SK-N-MC (cell line): ENCODE measurements around the gene HORMAD2.

Experiments used
- DNase-seq: peaks from one replicate; pipeline ENCODE4 v3.0.0-alpha.2; 2011; ENCODE audit warnings: low read depth, low spot score
- H3K27ac ChIP-seq: fragments of 200-600 bp; sonication (generic); 2 replicates; pipeline ENCODE4 v1.5.1; 2016; ENCODE audit warnings: mixed run types
- H3K36me3 ChIP-seq: fragments of 200-600 bp; sonication (generic); 2 replicates; pipeline ENCODE4 v1.6.1; 2017; ENCODE audit warnings: antibody characterized with exemption, low read length, mixed read lengths; ENCODE audit not compliant: insufficient read depth
- H3K4me3 ChIP-seq: fragments of 200-600 bp; sonication (generic); 2 replicates; pipeline ENCODE4 v1.5.1; 2016
- H3K9ac ChIP-seq: fragments of 200-600 bp; sonication (generic); 2 replicates; pipeline ENCODE4 v1.8.0; 2017; ENCODE audit warnings: mixed run types, mixed read lengths; ENCODE audit not compliant: insufficient read length
- H3K9me3 ChIP-seq: fragments of 200-600 bp; sonication (generic); 2 replicates; pipeline ENCODE4 v1.6.1; 2017; ENCODE audit warnings: low read depth, mild to moderate bottlenecking, antibody characterized with exemption, low read length, moderate library complexity, mixed read lengths
- EZH2 ChIP-seq: fragments of 200-600 bp; sonication (generic); IDR thresholded peaks from one replicate; pipeline ENCODE4 v1.6.1; 2017; ENCODE audit warnings: antibody characterized with exemption
- FOXP2 ChIP-seq: optimal IDR thresholded peaks from 2 replicates; pipeline ENCODE3; 2011; ENCODE audit warnings: mild to moderate bottlenecking, moderate library complexity; ENCODE audit not compliant: insufficient read depth; ENCODE audit errors: extremely low read length, control extremely low read depth
- POLR2AphosphoS5 ChIP-seq: IDR thresholded peaks from 2 replicates; pipeline ENCODE4 v1.6.1; 2012; ENCODE audit warnings: mild to moderate bottlenecking, low read depth, low read length, borderline replicate concordance

Gene HORMAD2

GRCh38 chr22:30201945-30202344, 121.7 kb downstream of the HORMAD2 start:
- H3K36me3 ChIP-seq = no peaks in the 10 kb centered on the region
- DNase-seq = no peak
- H3K27ac ChIP-seq = no peak overlapping the region
- H3K4me3 ChIP-seq = no peak overlapping the region
- TF ChIP-seq POLR2AphosphoS5 = no peak
- no peak for TF ChIP-seq FOXP2
- no peak for TF ChIP-seq EZH2
- no peak overlapping the region for H3K9ac ChIP-seq
- no peaks in the 10 kb centered on the region for H3K9me3 ChIP-seq

GRCh38 chr22:30202531-30203006, 122.3 kb downstream of the HORMAD2 start:
- Histone ChIP-seq H3K4me3 (no peak overlapping the region), H3K9ac (no peak overlapping the region), H3K27ac (no peak overlapping the region), H3K9me3 (no peaks in the 10 kb centered on the region), H3K36me3 (no peaks in the 10 kb centered on the region)
- no peak for TF ChIP-seq FOXP2
- no peak for DNase-seq

- Histone ChIP-seq H3K4me3 (no peak overlapping the region), H3K9ac (no peak overlapping the region), H3K9me3 (no peaks in the 10 kb centered on the region), H3K36me3 (no peaks in the 10 kb centered on the region), H3K27ac (no peak overlapping the region)
- TF ChIP-seq POLR2AphosphoS5 = no peak
- TF ChIP-seq EZH2 = no peak
- TF ChIP-seq FOXP2 = no peak
- no peak for DNase-seq
Observed at GRCh38 chr22:30204015-30204741, 123.9 kb downstream of the HORMAD2 start.

DNA sequence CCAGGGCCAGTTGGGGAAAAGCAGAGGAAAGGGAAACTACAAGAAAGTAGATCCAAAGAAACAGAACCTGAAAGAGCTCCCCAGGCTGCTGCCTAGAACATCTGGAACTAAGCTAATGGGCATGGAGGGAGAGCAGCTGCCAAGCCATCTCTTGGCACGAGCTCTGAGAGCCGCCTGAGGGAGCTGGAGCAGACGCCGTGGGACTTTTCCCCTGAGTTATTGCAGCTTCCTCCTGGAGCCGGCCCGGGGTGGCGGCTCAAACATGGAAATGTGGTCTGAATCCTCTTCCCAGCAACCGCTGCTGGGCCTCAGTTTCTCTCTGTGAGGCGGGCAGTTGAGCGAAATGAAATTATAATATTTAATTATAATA, 124.5 kb downstream of the HORMAD2 start:
- Histone ChIP-seq H3K36me3 (no peaks in the 10 kb centered on the region), H3K27ac (no peak overlapping the region), H3K9ac (no peak overlapping the region), H3K4me3 (0 out of 2 replicates have a peak overlapping the region, but pooled peaks have one; percentile 3), H3K9me3 (no peaks in the 10 kb centered on the region)
- peak; percentile 20 for DNase-seq
- TF ChIP-seq FOXP2 (no peak), EZH2 (no peak), POLR2AphosphoS5 (no peak)

DNA sequence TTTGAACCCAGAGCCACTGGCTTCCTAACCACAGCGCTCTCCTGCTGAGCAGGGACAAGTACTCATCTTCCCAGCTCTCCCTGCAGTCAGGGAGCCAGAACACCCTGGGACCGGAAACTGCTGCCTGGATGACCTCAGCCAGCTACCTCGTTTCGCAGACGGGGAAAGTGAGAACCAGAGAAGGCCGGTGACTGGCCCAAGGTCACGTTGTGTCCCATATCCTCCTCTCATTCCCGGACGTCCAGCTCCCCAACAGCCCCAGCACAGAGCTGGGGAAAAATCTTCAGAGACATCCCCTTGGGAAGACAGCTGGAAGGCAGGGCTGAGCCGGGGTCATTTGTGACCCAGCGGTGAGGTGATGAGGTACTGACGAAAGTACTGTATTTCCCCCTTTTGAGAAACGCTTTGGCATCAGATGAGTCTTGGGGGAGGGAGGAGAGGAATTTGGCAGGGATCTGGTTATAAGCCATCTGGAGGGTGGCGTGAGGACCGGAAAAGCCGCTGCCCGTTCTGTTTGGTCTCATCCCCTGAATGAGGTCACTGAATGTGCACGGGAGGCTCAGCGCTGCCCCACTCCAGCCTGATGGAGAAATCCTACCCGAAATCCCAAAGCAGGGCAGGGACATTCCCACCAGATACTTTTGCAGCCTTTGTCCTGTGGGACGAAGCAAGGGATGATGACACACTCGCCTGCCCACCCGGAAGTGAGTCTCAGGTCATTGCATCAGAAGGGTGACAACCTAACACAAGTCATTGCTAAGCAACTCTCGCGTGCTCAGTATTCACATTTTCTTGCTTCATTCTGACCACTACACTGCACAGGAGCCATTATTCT, 125.2 kb downstream of the HORMAD2 start:
- H3K9me3 ChIP-seq = no peaks in the 10 kb centered on the region
- H3K9ac ChIP-seq = no peak overlapping the region
- H3K27ac ChIP-seq = no peak overlapping the region
- H3K36me3 ChIP-seq = no peaks in the 10 kb centered on the region
- 0 out of 2 replicates have a peak overlapping the region, but pooled peaks have one; percentile 3 for H3K4me3 ChIP-seq
- DNase-seq = no peak
- TF ChIP-seq EZH2 = no peak
- no peak for TF ChIP-seq POLR2AphosphoS5
- TF ChIP-seq FOXP2 = no peak

DNA sequence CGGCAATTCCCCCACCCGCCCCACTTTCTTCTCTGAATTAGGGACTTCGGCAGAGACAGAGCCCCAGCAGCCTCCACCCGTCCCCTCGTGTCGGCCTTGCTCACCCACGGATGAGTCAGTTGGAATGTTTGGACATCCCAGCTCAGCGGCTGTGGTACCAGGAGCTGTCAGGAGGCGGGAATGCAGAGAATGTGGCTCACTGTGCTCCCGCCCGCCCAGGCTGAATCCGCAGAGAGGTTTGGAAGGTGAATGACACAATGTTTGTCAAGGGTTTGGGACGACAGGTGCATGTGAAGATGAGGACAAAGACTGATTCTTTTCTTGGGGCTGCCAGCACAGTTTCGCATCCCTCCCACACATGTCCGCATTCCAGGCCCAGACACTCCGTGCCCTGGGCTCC, 126.7 kb downstream of the HORMAD2 start:
- Histone ChIP-seq H3K36me3 (no peaks in the 10 kb centered on the region), H3K4me3 (no peak overlapping the region), H3K27ac (no peak overlapping the region), H3K9ac (no peak overlapping the region), H3K9me3 (no peaks in the 10 kb centered on the region)
- no peak for DNase-seq
- TF ChIP-seq EZH2 (no peak), FOXP2 (no peak), POLR2AphosphoS5 (no peak)

GRCh38 chr22:30208631-30209603, 128.7 kb downstream of the HORMAD2 start:
- no peak overlapping the region for H3K4me3 ChIP-seq
- TF ChIP-seq FOXP2 (no peak), EZH2 (no peak), POLR2AphosphoS5 (no peak)
- DNase-seq = no peak
- H3K9me3 ChIP-seq = no peaks in the 10 kb centered on the region
- H3K27ac ChIP-seq = no peak overlapping the region
- H3K9ac ChIP-seq = no peak overlapping the region
- no peaks in the 10 kb centered on the region for H3K36me3 ChIP-seq

DNA sequence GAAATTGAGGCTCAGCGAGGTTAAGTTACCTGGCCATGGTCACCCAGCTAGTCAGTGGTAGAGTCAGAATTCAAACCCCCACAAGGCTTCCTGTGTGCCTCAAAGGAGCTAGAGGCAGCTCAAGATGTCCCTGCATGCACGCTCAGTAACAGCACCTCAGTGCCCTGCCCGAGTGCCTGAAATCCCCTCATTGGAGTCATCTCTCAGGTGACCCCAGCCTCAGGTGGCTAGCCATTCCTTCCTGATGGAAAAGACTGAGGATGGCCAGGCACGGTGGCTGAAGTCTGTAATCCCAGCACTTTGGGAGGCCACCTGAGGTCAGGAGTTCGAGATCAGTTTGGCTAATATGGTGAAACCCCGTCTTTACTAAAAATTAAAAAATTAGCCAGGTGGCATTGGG, 129.4 kb downstream of the HORMAD2 start:
- Histone ChIP-seq H3K36me3 (no peaks in the 10 kb centered on the region), H3K4me3 (no peak overlapping the region), H3K9me3 (no peaks in the 10 kb centered on the region), H3K27ac (no peak overlapping the region), H3K9ac (no peak overlapping the region)
- TF ChIP-seq POLR2AphosphoS5 (no peak), EZH2 (no peak), FOXP2 (no peak)
- DNase-seq = no peak
